GM23248 (cell line): ENCODE data around the gene DNAH2. TPM values are rescaled to one million over a fixed set of nuclear protein-coding genes. Genes with fewer than 3 reads are reported as not detected.

Experiments
- DNase-seq: peaks from one replicate; pipeline ENCODE4 v3.0.0-alpha.2; 2015
- H2AFZ ChIP-seq: fragments of 200-600 bp; sonication (generic); 2 replicates; pipeline ENCODE4 v1.6.1; 2016; ENCODE audit warnings: antibody characterized with exemption
- H3F3A ChIP-seq: fragments of 200-600 bp; sonication (generic); 2 replicates; pipeline ENCODE4 v1.6.1; 2016; ENCODE audit warnings: mild to moderate bottlenecking, antibody characterized with exemption, mixed run types; ENCODE audit not compliant: insufficient read depth
- H3K27ac ChIP-seq: fragments of 200-600 bp; sonication (generic); 2 replicates; pipeline ENCODE4 v1.5.1; 2016; ENCODE audit warnings: mild to moderate bottlenecking
- H3K27me3 ChIP-seq: fragments of 200-600 bp; sonication (generic); replicated peaks from 2 replicates; pipeline ENCODE4 v1.6.1; 2016; ENCODE audit warnings: mild to moderate bottlenecking; ENCODE audit not compliant: insufficient read depth
- H3K36me3 ChIP-seq: fragments of 200-600 bp; sonication (generic); 2 replicates; pipeline ENCODE4 v1.6.1; 2016; ENCODE audit warnings: low read depth, mild to moderate bottlenecking
- H3K4me1 ChIP-seq: fragments of 200-600 bp; sonication (generic); 2 replicates; pipeline ENCODE4 v1.6.1; 2016; ENCODE audit warnings: mild to moderate bottlenecking; ENCODE audit not compliant: insufficient read depth
- H3K4me2 ChIP-seq: fragments of 200-600 bp; sonication (generic); one replicate; pipeline ENCODE4 v1.6.1; 2016; ENCODE audit warnings: mild to moderate bottlenecking; ENCODE audit not compliant: unreplicated experiment
- H3K4me3 ChIP-seq: fragments of 200-600 bp; sonication (generic); 2 replicates; pipeline ENCODE4 v1.5.1; 2016; ENCODE audit warnings: mild to moderate bottlenecking
- H3K79me2 ChIP-seq: fragments of 200-600 bp; sonication (generic); 2 replicates; pipeline ENCODE4 v1.6.1; 2016; ENCODE audit warnings: mild to moderate bottlenecking; ENCODE audit not compliant: insufficient read depth
- H3K9ac ChIP-seq: fragments of 200-600 bp; sonication (generic); 2 replicates; pipeline ENCODE4 v1.6.1; 2016; ENCODE audit warnings: mild to moderate bottlenecking
- H3K9me2 ChIP-seq: fragments of 200-600 bp; sonication (generic); 2 replicates; pipeline ENCODE4 v1.6.1; 2016; ENCODE audit warnings: mixed run types, mild to moderate bottlenecking, moderate library complexity; ENCODE audit not compliant: insufficient read depth
- H3K9me3 ChIP-seq: fragments of 200-600 bp; sonication (generic); one replicate; pipeline ENCODE4 v1.6.1; 2017; ENCODE audit warnings: low read depth
- H4K20me1 ChIP-seq: fragments of 200-600 bp; sonication (generic); 2 replicates; pipeline ENCODE4 v1.6.0; 2016; ENCODE audit not compliant: insufficient read depth
- EZH2 ChIP-seq: fragments of 200-600 bp; sonication (generic); IDR thresholded peaks from 2 replicates; pipeline ENCODE4 v1.6.1; 2018; ENCODE audit warnings: antibody characterized with exemption, mild to moderate bottlenecking; ENCODE audit not compliant: insufficient read depth, poor library complexity, severe bottlenecking
- EZH2phosphoT487 ChIP-seq: fragments of 200-600 bp; sonication (generic); IDR thresholded peaks from 2 replicates; pipeline ENCODE4 v1.6.1; 2018; ENCODE audit warnings: antibody characterized with exemption, moderate library complexity, mild to moderate bottlenecking, low read depth; ENCODE audit not compliant: insufficient read depth
- WGBS, 2 experiments: methylation state at CpG; one replicate each; pipeline ENCODE4 v1.1.6; 2015 to 2017; ENCODE audit warnings: low lambda C conversion rate in 2 of 2, low coverage in 1 of 2; ENCODE audit errors: missing lambda C conversion rate in 2 of 2; 5-methylcytosine and 5-hydroxymethylcytosine counted together
- in situ Hi-C: fragments of 300-500 bp; cut with MboI; formaldehyde crosslinking; loops from 2 replicates; pipeline ENCODE4 v1.15.0; 2020
- polyA plus RNA-seq: library from polyadenylated mRNA; unstranded; fragments of >200 nt; fragmentation: Nextera tagmentation; extraction: Ambion mirVana; gene quantifications from 2 replicates; pipeline ENCODE4 v1.2.1, GENCODE V29; 2016
- total RNA-seq: library from RNA; depleted of rRNA; stranded (reverse); fragments of >200 nt; shearing (Covaris generic); gene quantifications from 2 replicates; pipeline ENCODE4 v1.2.3, GENCODE V29; 2014

DNAH2 gene
- total and polyA plus RNA-seq, 2 experiments from 2014 or later: not detected

DNA sequence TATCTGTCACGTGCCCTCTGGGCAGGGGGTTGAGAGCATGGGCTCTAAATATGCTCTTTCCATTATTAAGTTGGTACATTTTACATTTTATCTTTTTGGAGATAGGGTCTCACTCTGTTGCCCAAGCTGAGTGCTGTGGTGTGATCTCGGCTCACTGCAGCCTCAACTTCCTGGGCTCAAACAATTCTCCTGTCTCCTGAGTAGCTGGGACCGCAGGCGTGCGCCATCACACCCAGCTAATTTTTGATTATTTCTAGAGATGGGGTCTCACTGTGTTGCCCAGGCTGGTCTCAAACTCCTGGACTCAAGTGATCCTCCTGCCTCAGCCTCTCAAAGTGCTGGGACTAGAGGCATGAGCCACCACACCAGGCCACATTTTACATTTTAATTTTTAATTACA, 72.6 kb downstream of the DNAH2 start:
- Histone ChIP-seq H3K27me3 (no peaks in the 10 kb centered on the region), H3K9me3 (no peaks in the 10 kb centered on the region), H3F3A (no peaks in the 10 kb centered on the region), H3K4me2 (no peak overlapping the region), H4K20me1 (no peaks in the 10 kb centered on the region), H3K4me1 (no peaks in the 10 kb centered on the region), H3K36me3 (no peaks in the 10 kb centered on the region), H3K27ac (no peak overlapping the region), H2AFZ (no peak overlapping the region), H3K4me3 (no peak overlapping the region), H3K9me2 (no peaks in the 10 kb centered on the region), H3K79me2 (no peaks in the 10 kb centered on the region), H3K9ac (no peak overlapping the region)
- TF ChIP-seq EZH2phosphoT487 (no peak), EZH2 (no peak)
- 83 to 87% methylated on average over 5 of the region's 5 CpGs for WGBS, 2 experiments
- in situ Hi-C loops: no loop called here
- DNase-seq: no peak

DNA sequence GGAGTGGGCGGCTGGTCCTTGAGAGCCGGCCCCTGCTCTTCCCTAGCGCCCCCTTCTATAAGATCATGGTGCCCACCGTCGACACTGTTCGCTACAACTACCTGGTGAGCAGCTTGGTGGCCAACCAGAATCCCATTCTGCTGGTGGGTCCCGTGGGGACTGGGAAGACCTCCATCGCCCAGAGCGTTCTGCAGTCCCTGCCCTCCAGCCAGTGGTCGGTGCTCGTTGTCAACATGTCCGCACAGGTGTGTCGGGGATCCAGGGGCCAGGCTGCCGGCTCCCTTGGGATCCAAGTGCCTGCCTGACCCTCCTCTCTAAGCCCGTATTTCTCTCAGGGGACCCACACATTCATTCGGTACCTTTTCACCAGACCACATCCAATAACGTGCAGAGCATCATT, 75.1 kb downstream of the DNAH2 start:
- WGBS, 2 experiments: 84 to 86% methylated on average over 17 of the region's 17 CpGs
- Histone ChIP-seq H3F3A (no peaks in the 10 kb centered on the region), H2AFZ (no peak overlapping the region), H3K9me2 (no peaks in the 10 kb centered on the region), H3K4me3 (no peak overlapping the region), H3K27me3 (0 out of 2 replicates have a peak, but pooled peaks cover 2% of the 10 kb centered on the region), H3K4me1 (no peaks in the 10 kb centered on the region), H3K4me2 (no peak overlapping the region), H3K79me2 (no peaks in the 10 kb centered on the region), H3K9ac (no peak overlapping the region), H4K20me1 (no peaks in the 10 kb centered on the region), H3K9me3 (no peaks in the 10 kb centered on the region), H3K27ac (no peak overlapping the region), H3K36me3 (no peaks in the 10 kb centered on the region)
- in situ Hi-C loops: no loop called here
- no peak for DNase-seq
- TF ChIP-seq EZH2 (no peak), EZH2phosphoT487 (no peak)

GRCh38 chr17:7794075-7794663, 76.6 kb downstream of the DNAH2 start:
- Histone ChIP-seq H3K9me2 (no peaks in the 10 kb centered on the region), H3K4me1 (no peaks in the 10 kb centered on the region), H3K36me3 (no peaks in the 10 kb centered on the region), H3K4me2 (no peak overlapping the region), H2AFZ (no peak overlapping the region), H3K9me3 (no peaks in the 10 kb centered on the region), H3K9ac (no peak overlapping the region), H4K20me1 (no peaks in the 10 kb centered on the region), H3K27me3 (peaks cover 9% of the 10 kb centered on the region; the same call in 1 of the 2 replicates), H3K4me3 (no peak overlapping the region), H3F3A (no peaks in the 10 kb centered on the region), H3K27ac (no peak overlapping the region), H3K79me2 (no peaks in the 10 kb centered on the region)
- in situ Hi-C loops: no loop called here
- TF ChIP-seq EZH2phosphoT487: no peak
- WGBS, 2 experiments: 40 to 45% methylated on average over 19 of the region's 19 CpGs
- DNase-seq: no peak

GRCh38 chr17:7797976-7798375, 80.4 kb downstream of the DNAH2 start:
- H3K4me1 ChIP-seq: no peaks in the 10 kb centered on the region
- DNase-seq: no peak
- H3F3A ChIP-seq: no peaks in the 10 kb centered on the region
- no peak overlapping the region for H3K27ac ChIP-seq
- H3K9me3 ChIP-seq: no peaks in the 10 kb centered on the region
- no peak overlapping the region for H3K4me2 ChIP-seq
- no peak overlapping the region for H2AFZ ChIP-seq
- no peak overlapping the region for H3K4me3 ChIP-seq
- in situ Hi-C loops: no loop called here
- H4K20me1 ChIP-seq: no peaks in the 10 kb centered on the region
- no peaks in the 10 kb centered on the region for H3K36me3 ChIP-seq
- TF ChIP-seq EZH2: no peak
- TF ChIP-seq EZH2phosphoT487: no peak
- peaks cover 9% of the 10 kb centered on the region; the same call in 1 of the 2 replicates for H3K27me3 ChIP-seq
- no peaks in the 10 kb centered on the region for H3K79me2 ChIP-seq
- 39 to 40% methylated on average over 13 of the region's 13 CpGs for WGBS, 2 experiments
- no peaks in the 10 kb centered on the region for H3K9me2 ChIP-seq
- no peak overlapping the region for H3K9ac ChIP-seq

GRCh38 chr17:7798839-7799238, 81.3 kb downstream of the DNAH2 start:
- no peak overlapping the region for H3K4me3 ChIP-seq
- H3K36me3 ChIP-seq: no peaks in the 10 kb centered on the region

More at GRCh38 chr17:7798839-7799238, 81.3 kb downstream of the DNAH2 start:
- Histone ChIP-seq H2AFZ (no peak overlapping the region), H3K9me2 (no peaks in the 10 kb centered on the region), H3K27ac (no peak overlapping the region), H3K79me2 (no peaks in the 10 kb centered on the region), H4K20me1 (no peaks in the 10 kb centered on the region), H3K4me2 (no peak overlapping the region), H3K9me3 (no peaks in the 10 kb centered on the region), H3K9ac (no peak overlapping the region), H3K4me1 (no peaks in the 10 kb centered on the region), H3F3A (no peaks in the 10 kb centered on the region), H3K27me3 (peaks cover 9% of the 10 kb centered on the region; the same call in 1 of the 2 replicates)
- WGBS, 2 experiments: 57 to 60% methylated on average over 13 of the region's 13 CpGs
- DNase-seq: no peak
- TF ChIP-seq EZH2 (no peak), EZH2phosphoT487 (no peak)
- in situ Hi-C loops: no loop called here
